Muscle of back (tissue), 11 donors: ENCODE results near the gene KIAA1217. TPM values are rescaled to one million over a fixed set of nuclear protein-coding genes. Genes with fewer than 3 reads are reported as not detected.
"Not testable (repeated sequence)": the region's sequence is repeated elsewhere in the genome, so short reads cannot be mapped to it uniquely, and the experiment has no call there.

Experiments used
- DNase-seq, 3 donors: peaks; one replicate each; pipeline versions ENCODE4 v3.0.0 to v3.0.0-alpha.2; 2013
- polyA plus RNA-seq, 10 donors: library from polyadenylated mRNA; unstranded; fragments of 120-200 nt; gene quantifications; one replicate each; pipeline ENCODE4 v1.2.1, GENCODE V29; 2013; ENCODE audit not compliant: insufficient read length in 10 of 10

The KIAA1217 gene
- polyA plus RNA-seq, 10 donors: 23.7 to 44.9 (median 31.2) TPM

GRCh38 chr10:24339387-24339786 is 130.4 kb downstream of the KIAA1217 start:
- no peak for DNase-seq

- peak in 1 of 3 donors; percentile 35 for DNase-seq
Observed at GRCh38 chr10:24340446-24340845, 131.5 kb downstream of the KIAA1217 start.

- peak in 1 of 3 donors; percentile 61 for DNase-seq
Observed at GRCh38 chr10:24340883-24341282, 131.9 kb downstream of the KIAA1217 start.

- DNase-seq: peak in 1 of 3 donors; percentile 22
Observed at GRCh38 chr10:24341371-24341770, 132.4 kb downstream of the KIAA1217 start.

GRCh38 chr10:24341897-24342296 is 133.0 kb downstream of the KIAA1217 start:
- no peak for DNase-seq

- peak in 1 of 3 donors; percentile 56 for DNase-seq
Observed at GRCh38 chr10:24343686-24344085, 134.7 kb downstream of the KIAA1217 start.

GRCh38 chr10:24344279-24344678 is 135.3 kb downstream of the KIAA1217 start:
- peak; percentile 61 to 97 (median 72) for DNase-seq

- no peak for DNase-seq
Observed at GRCh38 chr10:24344695-24345463, 135.9 kb downstream of the KIAA1217 start.

- DNase-seq: no peak
Observed at GRCh38 chr10:24346877-24347519, 138.1 kb downstream of the KIAA1217 start.

- peak; percentile 71 to 89 (median 79) for DNase-seq
Observed at GRCh38 chr10:24349379-24350001, 140.6 kb downstream of the KIAA1217 start.

GRCh38 chr10:24350070-24350921 is 141.4 kb downstream of the KIAA1217 start:
- peak in 1 of 3 donors; percentile 65 for DNase-seq

- DNase-seq: not testable (repeated sequence)
Observed at GRCh38 chr10:24350922-24351225, 141.9 kb downstream of the KIAA1217 start.

- no peak for DNase-seq
Observed at GRCh38 chr10:24351961-24352360, 143.0 kb downstream of the KIAA1217 start.

- DNase-seq: no peak
Observed at GRCh38 chr10:24352399-24352798, 143.5 kb downstream of the KIAA1217 start.

- no peak for DNase-seq
Observed at GRCh38 chr10:24353319-24353718, 144.4 kb downstream of the KIAA1217 start.

GRCh38 chr10:24355056-24355688 is 146.2 kb downstream of the KIAA1217 start:
- DNase-seq: no peak

- no peak for DNase-seq
Observed at GRCh38 chr10:24357344-24358004, 148.5 kb downstream of the KIAA1217 start.

- DNase-seq: no peak
Observed at GRCh38 chr10:24358022-24358421, 149.1 kb downstream of the KIAA1217 start.

- peak; percentile 77 to 90 (median 83) for DNase-seq
Observed at GRCh38 chr10:24360282-24361127, 151.6 kb downstream of the KIAA1217 start.

- DNase-seq: no peak
Observed at GRCh38 chr10:24363070-24363469, 154.1 kb downstream of the KIAA1217 start.
